BJ (cell line): ENCODE results near the gene PISD. TPM values are rescaled to one million over a fixed set of nuclear protein-coding genes. Genes with fewer than 3 reads are reported as not detected.

Source experiments
- CTCF ChIA-PET: fragments of 350-600 bp; formaldehyde crosslinking; extraction: SDS; loops from one replicate; lab custom pipeline; 2021; ENCODE audit warnings: antibody characterized with exemption, inconsistent platforms; lab: Yijun Ruan, JAX
- POLR2A ChIA-PET: fragments of 300-600 bp; sonication (Branson Sonifier 250); formaldehyde crosslinking; extraction: SDS; loops from one replicate; lab custom pipeline; 2021; ENCODE audit warnings: antibody characterized with exemption; lab: Charles Lee
- DNase-seq: peaks from one replicate; pipeline ENCODE4 v3.0.0-alpha.2; 2011; ENCODE audit warnings: low read depth
- H3K27me3 ChIP-seq: 2 replicates; pipeline ENCODE4 v1.6.0; 2011; ENCODE audit warnings: low read length; ENCODE audit not compliant: control insufficient read depth, insufficient read depth
- H3K36me3 ChIP-seq: 2 replicates; pipeline ENCODE4 v1.5.1; 2011; ENCODE audit warnings: low read length; ENCODE audit not compliant: control insufficient read depth, insufficient read depth
- H3K4me3 ChIP-seq: 2 replicates; pipeline ENCODE4 v1.5.1; 2011; ENCODE audit warnings: low read depth, mild to moderate bottlenecking, control low read depth, low read length
- CTCF ChIP-seq: IDR thresholded peaks from 2 replicates; pipeline ENCODE4 v1.5.1; 2011; ENCODE audit warnings: low read depth, mild to moderate bottlenecking, control low read depth, inconsistent platforms, low read length, moderate library complexity; ENCODE audit not compliant: insufficient read depth
- polyA plus RNA-seq: library from polyadenylated mRNA; depleted of rRNA; stranded (reverse); fragments of >200 nt; gene quantifications from 2 replicates; pipeline ENCODE4 v1.2.3, GENCODE V29; 2011

Gene PISD
- polyA plus RNA-seq, 1 experiment, result 26.9 TPM

- CTCF ChIA-PET, result interaction anchor here (1.0 kb wide), 1 partner anchor 280 kb away, joined by 3 read pairs; no protein-coding TSS in a partner anchor
- TF ChIP-seq CTCF, result no peak
- no peak for DNase-seq
- H3K4me3 ChIP-seq, result no peak overlapping the region
- POLR2A ChIA-PET, result no interaction called here
- H3K27me3 ChIP-seq, result no peaks in the 10 kb centered on the region
- H3K36me3 ChIP-seq, result peaks cover 5% of the 10 kb centered on the region
Observed at GRCh38 chr22:31691408-31691807, 29.4 kb upstream of the PISD start.

GRCh38 chr22:31683181-31684105 lies 21.4 kb upstream of the PISD start:
- DNase-seq, result no peak
- Histone ChIP-seq H3K27me3 (no peaks in the 10 kb centered on the region), H3K4me3 (no peak overlapping the region), H3K36me3 (peaks cover 11% of the 10 kb centered on the region)
- ChIA-PET CTCF (interaction anchor here (3.4 to 3.8 kb wide), 2 partner anchors 20 to 287 kb away, joined by 9 to 11 read pairs; no protein-coding TSS in a partner anchor), POLR2A (no interaction called here)
- no peak for TF ChIP-seq CTCF

GRCh38 chr22:31682751-31683150 lies 20.7 kb upstream of the PISD start:
- Histone ChIP-seq H3K36me3 (peaks cover 11% of the 10 kb centered on the region), H3K27me3 (no peaks in the 10 kb centered on the region), H3K4me3 (no peak overlapping the region)
- CTCF ChIA-PET, result interaction anchor here (0.6 to 3.8 kb wide), 4 partner anchors 19 to 288 kb away, joined by 3 to 11 read pairs (median 6); no protein-coding TSS in a partner anchor
- POLR2A ChIA-PET, result interaction anchor here (0.7 kb wide), 1 partner anchor 23 kb away, joined by 5 read pairs; no protein-coding TSS in a partner anchor
- DNase-seq, result no peak
- no peak for TF ChIP-seq CTCF

- DNase-seq, result peak; percentile 18
- H3K36me3 ChIP-seq, result peaks cover 11% of the 10 kb centered on the region
- H3K4me3 ChIP-seq, result no peak overlapping the region
- no peaks in the 10 kb centered on the region for H3K27me3 ChIP-seq
- no peak for TF ChIP-seq CTCF
- POLR2A ChIA-PET, result interaction anchor here (0.7 kb wide), 1 partner anchor 57 kb away, joined by 11 read pairs; no protein-coding TSS in a partner anchor
- CTCF ChIA-PET, result interaction anchor here (0.6 to 3.8 kb wide), 6 partner anchors 10 to 289 kb away, joined by 3 to 11 read pairs (median 4); no protein-coding TSS in a partner anchor
Observed at GRCh38 chr22:31681349-31682345, 19.6 kb upstream of the PISD start.
